Stimulated activated CD8-positive, alpha-beta memory T cell treated with anti-CD3 and anti-CD28 coated beads, Interleukin-15, amount 100 ng/mL, for 1 hour (primary cell): Measurements from ENCODE around the gene FRAS1.
"Not testable (repeated sequence)": the region's sequence is repeated elsewhere in the genome, so short reads cannot be mapped to it uniquely, and the experiment has no call there.

Source experiments
- DNase-seq: peaks from one replicate; pipeline ENCODE4 v3.0.0-alpha.2; 2020; ENCODE audit warnings: low read depth

Gene FRAS1

GRCh38 chr4:78057135-78057599 is at the start of gene FRAS1:
Gene FRAS1 (plus strand): TSS chr4:78057323. CDS start chr4:78058010, 687 bp downstream.
- no peak for DNase-seq

- DNase-seq: not testable (repeated sequence)
These were observed 46.1 kb upstream of the FRAS1 start for GRCh38 chr4:78011003-78011402.

DNA sequence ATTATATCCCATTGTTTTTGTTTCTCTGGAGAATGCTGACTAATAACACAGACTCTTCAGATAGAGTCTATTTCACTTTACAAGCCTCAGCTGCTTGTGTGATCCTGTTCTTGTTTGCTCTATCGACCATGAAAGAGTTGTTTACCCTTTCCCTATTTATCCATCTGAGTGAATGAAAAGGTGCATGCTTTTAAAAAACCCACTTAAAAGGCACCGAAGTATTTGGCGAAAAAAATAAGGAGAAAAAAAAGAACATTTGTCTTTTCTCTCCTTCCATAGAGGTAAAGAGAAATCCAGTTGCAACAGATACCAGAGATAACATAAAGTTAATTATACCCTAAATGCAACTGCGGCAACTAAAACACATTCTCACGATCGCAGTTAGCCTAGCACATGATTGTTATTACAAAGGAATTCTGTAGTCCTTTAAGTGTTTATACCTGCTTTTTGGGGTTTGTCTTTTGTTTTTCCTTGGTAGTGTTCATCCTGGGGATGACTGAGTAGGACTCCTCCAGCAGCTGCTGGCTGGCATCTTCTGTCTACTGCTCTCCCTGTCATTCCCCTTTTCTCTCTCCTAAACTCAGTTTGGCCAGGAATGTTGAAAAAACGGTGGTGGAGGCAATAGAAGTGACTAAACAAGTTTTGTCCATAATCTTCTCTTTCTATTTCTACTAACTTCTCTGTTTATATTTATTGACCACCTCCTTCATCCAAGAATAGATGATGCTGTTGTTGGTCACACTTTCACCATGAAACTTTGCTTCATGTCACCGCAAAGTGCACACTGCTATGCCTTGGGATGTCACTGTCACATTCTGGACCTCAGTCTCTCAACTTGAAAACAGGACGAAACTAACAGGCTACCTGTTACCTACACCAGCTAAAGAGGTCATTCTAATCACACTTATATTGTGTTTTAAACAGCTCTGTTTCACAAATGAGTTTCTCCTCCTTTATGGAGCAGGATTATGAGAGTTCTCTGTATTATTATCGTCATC is 41.9 kb upstream of the FRAS1 start:
- no peak for DNase-seq

DNA sequence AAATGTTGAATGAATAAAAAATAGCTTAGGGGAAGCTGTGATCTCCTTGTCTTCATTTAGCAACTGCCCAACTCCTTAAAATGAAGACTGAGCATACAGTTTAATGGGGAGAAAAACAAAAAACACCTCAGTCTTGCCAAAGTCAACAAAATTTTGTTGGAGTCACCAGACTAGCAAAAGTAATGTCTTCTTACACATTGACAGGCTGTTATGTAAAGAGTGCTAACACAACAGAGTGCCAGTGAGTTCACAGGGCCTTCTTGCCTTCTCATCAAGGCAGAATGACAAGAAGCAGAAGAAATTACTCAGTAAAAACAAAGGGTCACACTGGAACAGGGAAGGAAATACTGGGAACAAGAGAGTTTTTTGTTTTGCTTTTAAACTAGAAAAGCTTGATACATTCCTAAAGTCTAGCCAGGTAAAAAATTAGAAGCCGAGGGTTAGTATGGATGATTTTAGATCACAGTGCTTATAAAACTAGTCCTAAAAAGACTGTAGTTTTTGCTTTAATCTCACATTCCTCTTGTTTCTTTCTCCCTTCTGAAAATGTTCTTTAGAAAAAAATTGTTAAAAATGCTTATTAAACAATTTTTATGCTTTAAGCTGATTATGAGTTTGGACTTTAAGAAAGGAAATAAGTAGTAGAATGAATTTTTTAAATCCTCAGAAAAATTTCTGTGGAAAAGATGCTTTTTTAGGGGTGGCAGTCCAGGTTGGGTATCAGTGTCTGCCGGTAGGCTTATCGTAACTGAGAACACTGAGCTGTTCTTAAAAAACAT is 38.7 kb upstream of the FRAS1 start:
- no peak for DNase-seq

DNA sequence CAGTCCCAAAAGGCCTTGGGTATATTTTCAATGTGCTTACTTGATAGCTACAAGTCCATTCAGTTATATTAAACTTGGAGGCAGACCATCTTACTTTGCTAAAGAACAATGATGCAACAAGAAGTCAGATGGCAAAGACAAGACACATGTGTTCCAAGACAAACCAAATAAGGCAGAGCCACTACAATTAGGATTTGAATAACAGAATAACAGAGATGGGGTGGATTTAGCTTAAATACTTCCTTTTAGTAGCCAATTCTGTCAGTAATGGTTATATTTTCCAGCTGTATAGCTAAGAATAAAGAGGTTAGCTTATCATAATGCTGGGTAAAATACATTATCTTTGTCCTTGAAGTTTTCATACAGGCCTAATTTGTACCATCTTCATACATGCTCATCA is 37.7 kb upstream of the FRAS1 start:
- DNase-seq: no peak

- DNase-seq: no peak
These were observed 36.4 kb upstream of the FRAS1 start for GRCh38 chr4:78020677-78021076.

- no peak for DNase-seq
These were observed 34.6 kb upstream of the FRAS1 start for GRCh38 chr4:78022517-78022916.

- no peak for DNase-seq
These were observed 33.0 kb upstream of the FRAS1 start for GRCh38 chr4:78024085-78024484.

DNA sequence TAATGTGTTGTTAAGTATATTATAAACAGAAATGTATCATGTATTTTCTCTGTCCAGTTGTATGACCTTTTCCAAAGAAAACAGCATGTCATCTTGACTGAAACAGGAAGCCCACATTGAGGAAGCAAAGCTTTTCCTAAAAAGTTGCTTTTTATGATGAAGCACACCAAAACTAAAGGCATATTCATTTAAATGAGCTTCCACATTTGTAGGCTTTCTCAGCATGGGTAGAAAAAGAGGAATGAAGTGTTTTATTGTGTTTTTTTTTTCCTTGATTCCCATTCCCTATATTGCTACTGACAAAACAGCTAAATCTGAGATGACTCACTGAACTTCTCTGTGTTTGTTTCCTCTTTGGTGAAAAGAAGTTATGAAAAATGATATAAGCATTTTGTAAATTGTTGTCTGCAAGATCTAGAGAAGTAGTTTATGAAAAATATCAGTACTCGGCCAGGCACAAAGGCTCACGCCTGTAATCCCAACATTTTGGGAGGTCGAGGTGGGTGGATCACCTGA is 32.5 kb upstream of the FRAS1 start:
- DNase-seq: no peak

DNA sequence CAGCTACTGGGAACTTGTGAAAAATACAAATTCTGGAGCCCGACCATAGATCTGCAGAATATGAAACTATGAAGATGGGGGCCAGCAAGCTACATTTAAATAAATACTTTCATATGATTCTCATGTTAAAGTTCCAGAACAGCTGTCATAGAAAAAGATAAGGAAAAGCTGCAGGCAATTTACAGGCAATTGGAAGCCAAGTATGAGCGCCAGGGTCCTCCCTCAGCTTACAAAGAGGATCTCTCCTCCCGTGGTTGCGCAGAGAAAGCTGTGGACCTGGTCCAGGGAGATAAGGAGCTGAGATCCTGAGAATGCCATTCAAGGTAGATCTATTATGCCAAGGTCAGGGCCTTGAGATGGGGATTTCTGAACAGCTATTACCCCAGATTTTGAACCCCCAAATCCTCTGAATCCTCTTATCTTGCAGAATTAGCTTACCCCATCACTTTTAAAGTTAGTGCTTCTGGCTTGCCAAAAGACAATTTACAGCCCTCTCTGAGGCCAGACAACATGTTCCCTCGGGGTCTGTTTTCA is 25.6 kb upstream of the FRAS1 start:
- no peak for DNase-seq

GRCh38 chr4:78032446-78032845 is 24.7 kb upstream of the FRAS1 start:
- DNase-seq: no peak

DNA sequence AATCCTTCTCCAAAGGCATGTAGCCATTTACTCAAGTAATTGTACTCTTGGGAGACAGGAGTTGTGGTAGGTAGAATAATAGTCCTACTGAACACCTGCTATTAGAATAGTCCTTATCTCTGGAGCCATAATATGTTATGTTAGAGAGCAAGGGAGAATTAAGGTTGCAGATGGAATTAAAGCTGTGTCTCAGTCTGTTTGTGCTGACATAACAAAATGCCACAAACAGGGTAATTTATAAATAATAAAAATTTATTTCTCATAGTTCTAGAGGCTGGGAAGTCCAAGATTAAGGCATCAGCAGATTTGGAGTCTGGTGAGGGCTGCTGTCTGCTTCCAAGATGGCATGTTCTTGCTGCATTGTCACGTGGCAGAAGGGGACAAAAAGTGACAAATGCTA is 24.2 kb upstream of the FRAS1 start:
- DNase-seq: no peak

- no peak for DNase-seq
These were observed 23.3 kb upstream of the FRAS1 start for GRCh38 chr4:78033861-78034260.

DNA sequence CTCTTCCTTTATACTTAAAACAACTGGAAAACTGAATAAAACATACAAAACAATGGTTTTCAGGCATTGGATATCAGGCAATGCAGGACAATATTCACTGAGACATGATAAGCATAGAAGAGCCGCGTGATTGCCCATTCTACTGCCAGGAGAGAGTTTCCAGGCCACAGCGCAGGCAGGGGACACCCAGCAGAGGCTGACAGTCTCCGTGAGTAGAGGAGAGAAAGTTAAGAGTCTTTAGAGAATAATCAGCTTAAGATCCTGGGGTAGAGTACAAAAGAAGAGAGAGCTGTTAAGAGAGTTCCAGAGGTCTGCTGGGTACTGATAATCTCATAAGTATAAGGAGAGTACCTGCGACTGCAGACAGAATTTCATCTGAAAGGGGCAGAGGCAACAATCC is 18.4 kb upstream of the FRAS1 start:
- no peak for DNase-seq

DNA sequence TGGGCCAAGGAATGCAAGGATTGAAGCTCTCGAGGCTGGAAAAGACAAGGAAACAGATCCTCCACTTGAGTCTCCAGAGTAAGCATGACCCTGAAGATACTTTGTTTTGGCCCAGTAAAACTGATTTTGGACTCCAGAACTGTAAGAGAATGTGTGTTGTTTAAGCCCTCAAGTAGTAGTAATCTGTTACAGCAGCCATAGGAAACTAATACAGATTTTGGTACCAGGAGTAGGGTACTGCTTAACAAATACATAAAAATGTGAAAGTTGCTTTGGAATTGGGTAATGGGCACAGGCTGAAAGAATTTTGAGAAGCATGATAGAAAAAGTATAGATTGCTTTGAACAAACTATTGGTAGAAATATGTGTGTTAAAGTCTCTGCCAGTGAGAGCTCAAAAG is 17.4 kb upstream of the FRAS1 start:
- no peak for DNase-seq

DNA sequence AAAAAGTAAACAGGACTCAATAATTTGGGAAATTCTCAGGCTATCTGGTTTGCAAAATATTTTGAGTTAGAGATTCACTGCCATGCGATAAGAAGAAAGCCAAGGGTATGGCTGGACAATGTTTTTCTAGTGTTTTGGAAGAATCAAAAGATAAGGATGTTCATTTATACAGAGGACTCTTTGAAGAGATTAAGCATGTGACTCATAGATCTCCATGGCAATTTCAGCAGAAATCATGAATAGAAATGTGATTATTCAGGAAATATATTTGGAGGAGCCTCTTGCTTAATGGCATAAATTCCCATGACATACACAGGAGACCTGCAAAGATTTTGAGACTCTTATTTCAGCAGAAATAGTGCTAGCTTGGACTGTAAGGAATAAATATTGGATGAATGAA is 16.7 kb upstream of the FRAS1 start:
- no peak for DNase-seq

DNA sequence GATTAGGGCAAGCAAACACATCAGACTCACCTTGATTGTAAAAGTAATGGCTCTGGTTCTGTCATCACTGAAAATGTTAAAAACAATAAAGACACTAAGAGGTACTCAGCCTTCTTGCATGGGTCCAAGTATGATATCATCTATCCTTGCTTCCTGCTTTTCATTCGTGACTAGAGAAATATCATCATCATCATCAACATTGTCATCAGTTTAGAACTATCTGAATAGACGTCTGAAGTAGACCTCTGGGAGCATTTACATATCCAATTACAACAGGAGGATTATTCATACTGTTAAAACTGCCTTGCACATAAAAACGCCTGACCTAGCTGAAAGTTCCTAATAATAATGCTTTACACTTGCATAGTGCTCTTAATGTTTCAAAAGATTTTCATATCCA is 9.8 kb upstream of the FRAS1 start:
- no peak for DNase-seq

DNA sequence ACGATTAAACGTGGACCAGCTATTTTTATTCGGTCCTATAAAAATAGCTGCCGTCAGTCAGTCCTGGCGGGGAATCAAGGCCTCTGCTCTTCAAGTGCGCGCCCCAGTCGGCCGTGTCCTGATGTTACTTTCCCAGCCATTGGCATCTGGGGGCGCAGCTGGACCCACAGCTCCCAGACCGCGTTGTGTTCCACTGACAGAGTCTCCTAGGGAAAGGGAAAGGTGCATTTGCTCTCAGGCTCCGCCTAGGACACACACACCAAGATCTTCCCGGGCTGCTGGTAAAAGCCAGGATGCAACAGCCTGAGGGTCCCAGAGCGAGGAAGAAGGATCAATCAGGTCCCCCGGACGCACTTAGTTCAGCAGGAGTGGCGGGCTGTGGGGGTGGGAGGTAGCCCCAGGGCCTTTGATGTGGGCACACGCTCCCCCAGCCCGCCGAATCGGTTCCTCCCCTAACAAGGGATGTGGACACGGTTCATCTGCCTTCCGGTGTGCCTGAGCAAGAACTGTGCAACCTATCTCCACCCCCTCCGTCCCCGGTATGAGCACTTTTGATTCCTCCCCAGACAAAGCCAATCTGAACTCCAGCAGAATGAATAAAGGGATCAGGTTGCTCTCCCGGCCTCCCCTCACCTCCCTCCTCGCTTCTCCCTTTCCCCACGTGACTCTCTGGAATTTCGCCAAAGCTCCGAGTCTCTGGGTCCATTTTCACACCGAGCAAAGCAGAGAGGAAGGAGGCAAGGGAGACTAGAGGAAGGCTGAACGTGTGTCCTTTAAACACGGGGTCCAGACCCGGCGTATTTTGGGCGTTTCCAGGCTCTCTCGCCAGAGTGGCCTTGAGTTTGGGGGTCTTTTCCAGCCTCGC is 626 bp upstream of the FRAS1 start:
- no peak for DNase-seq

GRCh38 chr4:78057600-78058550 is 752 bp downstream of the FRAS1 start:
- no peak for DNase-seq
